ENCODE results near the gene FREM3.

Gene FREM3

DNA sequence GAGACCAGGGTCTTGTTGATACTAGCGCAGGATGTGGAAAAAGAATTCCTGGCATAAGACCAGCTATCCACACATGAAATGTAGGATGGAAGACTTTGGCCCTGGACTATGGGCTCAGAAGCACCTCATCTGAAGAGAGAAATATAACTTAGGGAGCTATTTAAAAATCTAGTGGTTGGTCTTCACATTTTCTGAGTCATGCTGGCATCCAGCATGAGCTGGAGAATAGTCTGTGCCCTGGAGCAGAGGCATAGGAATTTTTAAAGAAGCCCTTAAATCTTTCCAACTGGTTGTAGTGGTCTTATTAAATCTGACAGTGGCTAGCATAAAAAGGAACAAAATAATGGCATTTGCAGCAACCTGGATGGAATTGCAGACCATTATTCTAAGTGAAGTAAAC, 100.6 kb downstream of the FREM3 start:
- intact Hi-C loops (cut with DNase I): no loop called here
- DNase-seq: no peak

- intact Hi-C loops (cut with DNase I): no loop called here
- DNase-seq: no peak
These were observed 101.7 kb downstream of the FREM3 start for GRCh38 chr4:143598816-143599215.

DNA sequence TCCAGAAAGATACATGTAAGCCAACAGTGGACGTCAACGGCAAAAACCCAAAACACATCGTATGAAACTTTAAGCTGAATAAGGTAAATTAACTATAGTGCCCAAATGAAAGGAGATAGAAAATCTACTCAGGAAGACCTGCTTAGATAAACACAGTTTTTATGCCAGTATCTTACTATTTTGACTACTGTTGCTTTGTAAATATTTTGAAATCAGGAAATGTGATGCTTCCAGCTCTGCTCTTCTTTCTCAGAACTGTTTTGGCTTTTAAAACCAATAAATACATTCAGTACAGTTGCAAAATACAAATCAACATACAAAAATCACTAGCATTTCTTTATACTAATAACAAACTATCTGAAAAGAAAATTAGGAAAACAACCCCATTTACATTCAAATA, 103.2 kb downstream of the FREM3 start:
- DNase-seq: no peak
- intact Hi-C loops (cut with DNase I): no loop called here

DNA sequence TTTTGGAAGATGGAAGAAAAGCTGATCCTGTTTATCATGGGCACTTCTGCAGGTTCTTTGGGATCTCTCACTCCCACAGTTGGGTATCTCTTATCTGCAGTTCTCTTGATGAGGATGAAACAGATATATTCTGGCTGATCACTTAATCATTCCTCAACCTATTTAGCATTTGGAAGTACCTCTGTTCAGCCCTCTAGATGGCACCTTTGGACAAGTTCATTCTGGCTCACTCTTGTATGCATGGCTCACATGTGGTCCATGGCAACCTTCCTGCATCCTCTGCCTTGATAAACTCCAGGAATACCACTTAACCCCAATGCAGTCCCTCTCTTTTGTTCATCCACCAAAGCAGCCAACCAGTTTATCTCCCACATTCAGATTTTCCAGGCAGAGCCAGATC, 112.8 kb downstream of the FREM3 start:
- intact Hi-C loops (cut with DNase I): no loop called here
- no peak for DNase-seq

DNA sequence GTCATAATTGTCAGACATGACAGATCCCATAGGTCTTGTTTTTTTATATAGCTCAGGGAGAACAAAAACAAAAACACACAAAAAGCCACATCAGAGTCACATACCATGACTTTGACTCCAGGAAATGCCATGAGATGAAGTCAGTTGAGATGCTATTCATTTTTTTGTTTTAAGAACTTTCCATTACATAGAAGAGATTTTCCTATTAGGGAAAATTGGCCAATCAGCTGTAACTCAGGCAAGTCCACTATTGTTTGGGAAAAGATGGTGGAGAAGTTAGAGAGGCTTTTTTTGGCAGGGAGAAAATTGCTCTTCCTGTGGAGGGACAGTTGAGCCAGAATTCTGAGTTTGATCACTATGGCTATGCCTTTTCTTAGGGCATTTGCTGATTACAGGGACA, 114.4 kb downstream of the FREM3 start:
- intact Hi-C loops (cut with DNase I): no loop called here
- no peak for DNase-seq

- intact Hi-C loops (cut with DNase I): no loop called here
- DNase-seq: no peak
These were observed 114.9 kb downstream of the FREM3 start for GRCh38 chr4:143585548-143585947.

- no peak for DNase-seq
- intact Hi-C loops (cut with DNase I): no loop called here
These were observed 119.0 kb downstream of the FREM3 start for GRCh38 chr4:143581331-143581946.

DNA sequence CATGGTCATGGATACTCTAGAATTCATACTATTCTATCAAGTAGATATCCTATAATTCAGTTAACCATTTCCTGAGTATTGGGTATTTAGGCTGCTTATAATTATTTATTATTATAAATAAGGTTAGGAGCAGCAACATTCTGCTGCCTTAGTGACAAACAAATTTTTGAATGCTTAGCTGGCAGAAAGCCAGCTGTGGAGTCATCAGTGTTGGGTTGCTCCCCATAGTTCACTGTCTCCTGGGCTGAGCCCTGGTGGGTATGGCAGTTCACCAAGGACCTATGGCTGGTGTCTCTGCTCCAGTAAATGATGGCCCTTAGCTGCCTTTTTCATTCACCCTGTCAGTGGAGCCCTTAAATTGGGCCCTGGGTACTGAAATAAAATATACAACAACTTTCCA, 125.1 kb downstream of the FREM3 start:
- intact Hi-C loops (cut with DNase I): no loop called here
- DNase-seq: no peak

DNA sequence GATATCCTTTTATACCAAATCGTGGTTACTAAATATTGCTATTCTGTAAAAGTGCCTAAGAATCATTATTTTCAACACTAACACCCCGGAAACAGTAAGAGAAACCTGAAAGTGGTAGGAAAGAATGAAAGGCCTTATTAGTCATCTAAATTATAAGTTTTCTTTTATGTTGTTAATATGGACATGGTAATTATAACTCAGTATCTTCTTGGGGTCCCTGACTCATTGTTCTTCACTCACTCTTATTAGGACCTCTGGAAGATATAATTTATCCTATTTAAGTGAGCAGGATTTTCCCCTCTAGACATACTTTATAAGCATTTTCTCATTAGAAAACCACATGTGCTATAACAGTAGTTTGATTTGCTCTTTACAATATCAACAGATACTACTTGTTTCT, 136.0 kb downstream of the FREM3 start:
- no peak for DNase-seq
- intact Hi-C loops (cut with DNase I): loop anchor here (10.0 kb wide), 1 partner anchor 340 kb away; the partner anchor contains the start of gene GYPE

DNA sequence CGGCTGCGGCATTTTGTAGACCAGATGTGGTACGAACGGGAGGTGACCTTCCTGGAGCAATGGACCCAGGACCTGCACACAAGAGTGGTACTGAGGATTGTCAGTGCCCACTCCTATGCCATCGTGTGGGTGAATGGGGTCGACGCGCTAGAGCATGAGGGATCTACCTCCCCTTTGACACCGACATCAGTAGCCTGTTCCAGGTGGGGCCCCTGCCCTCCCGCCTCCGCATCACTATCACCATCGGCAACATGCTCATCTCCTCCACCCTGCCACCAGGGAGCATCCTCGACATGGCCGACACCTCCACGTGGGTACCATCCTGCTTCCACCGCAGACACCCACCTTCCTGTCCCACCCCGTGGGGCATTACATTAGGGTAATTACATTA, 140.7 kb downstream of the FREM3 start:
- intact Hi-C loops (cut with DNase I): loop anchor here (10.0 kb wide), 1 partner anchor 345 kb away; the partner anchor contains the start of gene GYPE
- peak in 2 of 42 donors; percentile 7 to 18 for DNase-seq

DNA sequence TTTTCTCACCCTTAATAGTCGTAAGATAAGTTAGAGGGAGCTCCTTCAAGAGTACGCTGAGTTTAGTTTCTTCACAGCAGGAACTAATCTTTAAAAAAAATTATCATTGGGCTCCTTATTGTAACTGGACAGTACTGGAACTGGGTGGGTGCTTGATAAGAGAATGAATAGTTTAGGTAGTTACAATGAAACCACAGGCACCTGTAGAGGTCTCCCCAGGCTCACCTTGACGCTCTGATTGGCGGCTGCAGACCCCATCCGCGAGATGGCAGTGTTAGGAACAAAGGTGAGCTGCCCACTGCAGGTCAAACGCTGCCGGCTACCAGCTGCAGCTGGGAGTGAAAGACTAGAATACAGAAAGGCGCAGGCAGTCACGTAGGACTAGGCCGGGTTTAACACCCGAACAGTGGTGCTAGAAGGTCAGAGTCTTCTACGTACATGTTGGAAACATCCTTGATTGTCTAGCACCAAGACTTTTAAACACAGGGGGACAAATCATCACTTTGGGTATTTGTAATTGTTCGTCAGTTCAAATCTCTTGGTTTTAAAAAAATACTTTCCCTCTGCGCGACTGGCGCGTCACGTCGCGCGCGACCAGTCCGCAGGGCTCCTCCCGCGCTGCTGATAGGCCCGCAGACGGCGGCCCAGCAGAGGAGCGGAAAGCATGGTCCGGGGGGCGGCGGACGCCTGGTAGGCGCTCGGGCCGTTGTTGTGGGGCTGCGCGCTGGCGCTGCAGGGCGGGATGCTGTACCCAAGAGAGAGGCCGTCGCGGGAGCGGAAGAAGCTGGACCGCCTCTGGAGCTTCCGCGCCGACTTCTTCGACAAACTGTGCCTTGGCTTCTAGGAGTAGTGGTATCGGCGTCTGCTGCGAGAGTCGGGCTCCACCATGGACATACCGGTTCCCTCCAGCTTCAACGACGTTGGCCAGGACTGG, 141.4 kb downstream of the FREM3 start:
- intact Hi-C loops (cut with DNase I): no loop called here
- peak; percentile 35 to 91 (median 66) for DNase-seq

- no peak for DNase-seq
- intact Hi-C loops (cut with DNase I): no loop called here
These were observed 142.2 kb downstream of the FREM3 start for GRCh38 chr4:143558286-143558685.

GRCh38 chr4:143555676-143556075, 144.8 kb downstream of the FREM3 start:
- intact Hi-C loops (cut with DNase I): no loop called here
- DNase-seq: no peak

DNA sequence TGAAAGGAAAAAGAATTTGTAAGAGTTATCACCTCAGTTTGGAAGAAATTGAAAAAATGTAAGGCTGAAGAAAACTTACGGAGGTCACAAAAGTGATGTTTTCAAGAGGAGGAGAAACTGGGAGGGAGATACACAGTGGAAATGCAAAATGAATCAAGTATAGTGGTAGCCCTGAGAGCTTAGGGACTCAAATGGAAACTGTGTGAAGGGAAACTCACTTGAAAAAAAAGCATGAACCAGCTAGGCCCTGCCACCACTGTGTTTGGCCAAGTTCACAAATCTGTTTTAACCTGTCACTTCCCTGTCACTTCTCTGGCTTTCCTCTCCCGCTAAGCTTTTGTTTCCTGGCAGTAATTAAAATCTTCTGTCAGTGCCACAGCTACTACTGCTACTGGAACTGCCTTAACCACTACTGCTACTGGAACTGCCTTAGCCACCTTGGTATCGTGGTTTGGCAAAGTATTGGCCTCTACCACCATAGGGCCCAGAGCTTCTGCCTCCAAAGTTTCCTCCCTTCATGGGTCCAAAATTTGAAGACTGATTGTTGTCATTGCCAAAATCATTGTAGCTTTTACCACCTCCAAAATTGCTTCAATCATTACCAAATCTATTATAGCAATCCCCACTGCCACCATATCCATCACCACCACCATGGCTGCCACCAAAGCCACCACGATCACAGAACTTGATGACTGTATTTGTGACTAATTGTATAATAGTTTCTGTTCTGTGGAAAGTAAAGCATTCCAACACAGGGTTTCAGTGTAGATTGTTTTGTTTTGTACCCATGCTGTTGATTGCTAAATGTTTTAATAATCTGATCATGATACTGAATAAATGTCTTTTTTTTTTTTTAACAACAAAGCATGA, 145.5 kb downstream of the FREM3 start:
- intact Hi-C loops (cut with DNase I): no loop called here

GRCh38 chr4:143549928-143550327, 150.5 kb downstream of the FREM3 start:
- DNase-seq: no peak

More for the DNA sequence above, 145.5 kb downstream of the FREM3 start:
- no peak for DNase-seq

GRCh38 chr4:143539670-143540023, 160.8 kb downstream of the FREM3 start:
- DNase-seq: no peak
- intact Hi-C loops (cut with DNase I): no loop called here

More at GRCh38 chr4:143549928-143550327, 150.5 kb downstream of the FREM3 start:
- intact Hi-C loops (cut with DNase I): no loop called here

DNA sequence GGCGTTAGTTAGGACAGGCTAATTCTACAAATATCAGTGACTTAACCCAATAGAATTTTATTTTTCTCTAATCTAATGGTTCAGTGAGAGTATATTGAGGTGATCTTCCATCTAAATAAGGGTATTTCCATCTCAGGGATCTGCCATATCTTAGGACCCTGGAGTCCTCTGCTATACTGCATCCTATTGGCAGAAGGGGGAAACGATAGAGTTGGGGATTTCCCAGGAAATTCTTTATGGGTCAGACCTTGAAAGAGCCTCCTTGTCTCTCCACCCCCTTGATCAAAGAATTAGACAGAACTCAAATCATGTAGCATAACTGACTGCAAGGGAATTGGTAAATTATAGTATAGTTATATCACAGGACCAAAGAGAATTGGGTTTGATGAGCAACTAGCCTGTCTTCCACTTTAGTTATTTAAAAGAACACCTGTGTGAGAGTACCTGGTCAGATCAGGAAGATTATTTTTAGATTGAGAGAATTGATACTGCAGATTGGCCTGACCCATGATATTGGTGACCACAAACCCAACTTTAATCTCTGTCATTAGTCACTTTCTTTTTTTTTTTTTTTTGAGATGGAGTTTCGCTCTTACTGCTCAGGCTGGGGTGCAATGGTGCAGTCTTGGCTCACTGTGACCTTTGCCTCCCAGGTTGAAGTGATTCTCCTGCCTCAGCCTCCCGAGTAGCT, 161.4 kb downstream of the FREM3 start:
- intact Hi-C loops (cut with DNase I): no loop called here
- DNase-seq: no peak

- no peak for DNase-seq
- intact Hi-C loops (cut with DNase I): no loop called here
These were observed 168.5 kb downstream of the FREM3 start for GRCh38 chr4:143531788-143532491.

All from head of caudate nucleus (tissue), 42 donors.